ENCODE data around the gene AGFG2.

DNA sequence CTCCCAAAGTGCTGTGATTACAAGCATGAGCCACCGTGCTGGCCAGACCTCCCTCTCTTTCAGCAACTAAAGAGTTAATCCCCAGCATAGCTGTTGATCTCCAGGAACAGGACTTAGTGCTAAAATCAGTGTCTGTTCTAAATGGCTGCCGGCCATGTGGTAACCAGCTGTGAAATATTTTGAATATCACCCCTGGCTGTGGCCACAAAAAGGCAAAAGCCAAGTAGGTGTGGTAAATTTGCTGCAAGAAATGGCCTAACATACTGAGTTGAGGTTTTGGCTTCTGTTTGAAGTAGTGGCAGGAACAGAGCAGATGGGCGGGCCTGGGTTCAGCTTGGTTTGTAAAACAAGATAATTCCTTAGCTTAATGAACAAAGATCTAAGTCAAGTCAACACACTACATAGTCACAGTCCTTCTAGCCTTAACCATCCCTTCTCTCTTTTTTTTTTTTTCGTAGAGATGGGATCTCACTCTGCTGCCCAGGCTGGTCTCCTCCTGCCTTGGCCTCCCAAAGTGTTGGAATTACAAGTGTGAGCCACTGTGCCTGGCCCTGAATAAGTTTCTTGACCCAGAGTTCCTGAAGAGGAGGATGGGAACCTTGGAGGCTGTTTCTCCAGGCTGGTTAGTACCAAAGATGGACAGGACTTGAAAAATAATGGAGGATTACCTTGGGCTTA is 22.7 kb upstream of the AGFG2 start:
- TF ChIP-seq DPF2 (IDR thresholded peaks at IDR 0.05), result 0 out of 2 replicates have a peak, but pooled peaks have one; percentile 31
- no peak for TF ChIP-seq RAD21 (IDR thresholded peaks at IDR 0.05; ENCODE audit: insufficient read depth, low read depth, low read length)
- no peak for TF ChIP-seq NRF1 (conservative IDR thresholded peaks at IDR 0.05; ENCODE audit: low read depth, low read length)
- TF ChIP-seq GABPA (IDR thresholded peaks at IDR 0.05; ENCODE audit: low read depth), result no peak
- no peak for TF ChIP-seq NFXL1 (IDR thresholded peaks at IDR 0.05; ENCODE audit: borderline replicate concordance)
- peak; percentile 80; the same call in 2 of the 3 replicates for TF ChIP-seq POU2F2 (IDR thresholded peaks at IDR 0.05; ENCODE audit: borderline replicate concordance, low read depth, low read length)
- TF ChIP-seq, protein P1, sequence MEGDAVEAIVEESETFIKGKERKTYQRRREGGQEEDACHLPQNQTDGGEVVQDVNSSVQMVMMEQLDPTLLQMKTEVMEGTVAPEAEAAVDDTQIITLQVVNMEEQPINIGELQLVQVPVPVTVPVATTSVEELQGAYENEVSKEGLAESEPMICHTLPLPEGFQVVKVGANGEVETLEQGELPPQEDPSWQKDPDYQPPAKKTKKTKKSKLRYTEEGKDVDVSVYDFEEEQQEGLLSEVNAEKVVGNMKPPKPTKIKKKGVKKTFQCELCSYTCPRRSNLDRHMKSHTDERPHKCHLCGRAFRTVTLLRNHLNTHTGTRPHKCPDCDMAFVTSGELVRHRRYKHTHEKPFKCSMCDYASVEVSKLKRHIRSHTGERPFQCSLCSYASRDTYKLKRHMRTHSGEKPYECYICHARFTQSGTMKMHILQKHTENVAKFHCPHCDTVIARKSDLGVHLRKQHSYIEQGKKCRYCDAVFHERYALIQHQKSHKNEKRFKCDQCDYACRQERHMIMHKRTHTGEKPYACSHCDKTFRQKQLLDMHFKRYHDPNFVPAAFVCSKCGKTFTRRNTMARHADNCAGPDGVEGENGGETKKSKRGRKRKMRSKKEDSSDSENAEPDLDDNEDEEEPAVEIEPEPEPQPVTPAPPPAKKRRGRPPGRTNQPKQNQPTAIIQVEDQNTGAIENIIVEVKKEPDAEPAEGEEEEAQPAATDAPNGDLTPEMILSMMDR (IDR thresholded peaks at IDR 0.05 in 2 of 3, conservative IDR thresholded peaks at IDR 0.05 in 1 of 3; ENCODE audit: control insufficient read depth in 2 of 3, extremely low read depth in 1 of 3, insufficient read depth in 1 of 3, low read depth in 3 of 3, low read length in 3 of 3), result no peak
- TF ChIP-seq TARDBP (IDR thresholded peaks at IDR 0.05; ENCODE audit: borderline replicate concordance), result no peak
- no peak for TF ChIP-seq CHD1 (IDR thresholded peaks at IDR 0.05; ENCODE audit: low read depth, low read length)
- TF ChIP-seq SUZ12 (IDR thresholded peaks at IDR 0.05; ENCODE audit: unreplicated experiment), result no peak
- peak; percentile 88 for TF ChIP-seq YY1 (IDR thresholded peaks at IDR 0.05; ENCODE audit: low read depth, low read length)

All from GM12878 (cell line).